ENCODE data around the gene PIGO.

The PIGO gene

GRCh38 chr9:35054871-35055644 lies 41.3 kb downstream of the PIGO start:
- TF ChIP-seq CTCF (IDR thresholded peaks at IDR 0.05; ENCODE audit: low read length) (no peak), EZH2 (IDR thresholded peaks at IDR 0.05; ENCODE audit: borderline replicate concordance, low read length) (no peak)
- Histone ChIP-seq H3K9me3 (ENCODE audit: low read length) (no peaks in the 10 kb centered on the region), H3K4me2 (ENCODE audit: low read length) (no peak overlapping the region), H3K27ac (ENCODE audit: low read depth, low read length, poor library complexity, severe bottlenecking) (no peak overlapping the region), H3K36me3 (ENCODE audit: insufficient read depth, low read length) (peaks cover 74% of the 10 kb centered on the region), H4K20me1 (ENCODE audit: insufficient read depth, low read length) (peaks cover 2% of the 10 kb centered on the region; the same call in 1 of the 2 replicates), H3K4me3 (ENCODE audit: low read depth, low read length, poor library complexity, severe bottlenecking) (no peak overlapping the region), H3K27me3 (ENCODE audit: insufficient read depth, low read length) (no peaks in the 10 kb centered on the region), H3K79me2 (ENCODE audit: insufficient read depth, low read length) (no peaks in the 10 kb centered on the region), H3K9me2 (ENCODE audit: low read depth, low read length) (no peaks in the 10 kb centered on the region), H3F3A (ENCODE audit: insufficient read depth, low read length) (0 out of 2 replicates have a peak, but pooled peaks cover 3% of the 10 kb centered on the region), H3K9ac (ENCODE audit: low read length) (no peak overlapping the region), H2AFZ (ENCODE audit: low read length) (no peak overlapping the region), H3K4me1 (ENCODE audit: insufficient read depth, low read length, severe bottlenecking) (no peaks in the 10 kb centered on the region)

GRCh38 chr9:35054185-35054835 lies 42.1 kb downstream of the PIGO start:
- Histone ChIP-seq H3K36me3 (ENCODE audit: insufficient read depth, low read length) (peaks cover 66% of the 10 kb centered on the region), H3K9me3 (ENCODE audit: low read length) (no peaks in the 10 kb centered on the region), H3K27ac (ENCODE audit: low read depth, low read length, poor library complexity, severe bottlenecking) (no peak overlapping the region), H3K79me2 (ENCODE audit: insufficient read depth, low read length) (no peaks in the 10 kb centered on the region), H3F3A (ENCODE audit: insufficient read depth, low read length) (0 out of 2 replicates have a peak, but pooled peaks cover 3% of the 10 kb centered on the region), H4K20me1 (ENCODE audit: insufficient read depth, low read length) (peaks cover 2% of the 10 kb centered on the region; the same call in 1 of the 2 replicates), H3K9me2 (ENCODE audit: low read depth, low read length) (no peaks in the 10 kb centered on the region), H3K4me3 (ENCODE audit: low read depth, low read length, poor library complexity, severe bottlenecking) (no peak overlapping the region), H3K9ac (ENCODE audit: low read length) (no peak overlapping the region), H3K4me1 (ENCODE audit: insufficient read depth, low read length, severe bottlenecking) (no peaks in the 10 kb centered on the region), H2AFZ (ENCODE audit: low read length) (no peak overlapping the region), H3K27me3 (ENCODE audit: insufficient read depth, low read length) (no peaks in the 10 kb centered on the region), H3K4me2 (ENCODE audit: low read length) (no peak overlapping the region)
- TF ChIP-seq CTCF (IDR thresholded peaks at IDR 0.05; ENCODE audit: low read length) (no peak), EZH2 (IDR thresholded peaks at IDR 0.05; ENCODE audit: borderline replicate concordance, low read length) (no peak)

GRCh38 chr9:35051069-35051967 lies 45.1 kb downstream of the PIGO start:
- TF ChIP-seq CTCF (IDR thresholded peaks at IDR 0.05; ENCODE audit: low read length), result peak; percentile 69
- TF ChIP-seq EZH2 (IDR thresholded peaks at IDR 0.05; ENCODE audit: borderline replicate concordance, low read length), result no peak
- no peak overlapping the region for H3K4me2 ChIP-seq (ENCODE audit: low read length)
- peaks cover 2% of the 10 kb centered on the region; the same call in 1 of the 2 replicates for H4K20me1 ChIP-seq (ENCODE audit: insufficient read depth, low read length)
- no peaks in the 10 kb centered on the region for H3K4me1 ChIP-seq (ENCODE audit: insufficient read depth, low read length, severe bottlenecking)
- H3F3A ChIP-seq (ENCODE audit: insufficient read depth, low read length), result no peaks in the 10 kb centered on the region
- H3K9me2 ChIP-seq (ENCODE audit: low read depth, low read length), result no peaks in the 10 kb centered on the region
- H3K79me2 ChIP-seq (ENCODE audit: insufficient read depth, low read length), result no peaks in the 10 kb centered on the region
- peaks cover 41% of the 10 kb centered on the region for H3K36me3 ChIP-seq (ENCODE audit: insufficient read depth, low read length)
- H3K27me3 ChIP-seq (ENCODE audit: insufficient read depth, low read length), result no peaks in the 10 kb centered on the region
- no peak overlapping the region for H3K27ac ChIP-seq (ENCODE audit: low read depth, low read length, poor library complexity, severe bottlenecking)
- H2AFZ ChIP-seq (ENCODE audit: low read length), result no peak overlapping the region
- H3K9me3 ChIP-seq (ENCODE audit: low read length), result no peaks in the 10 kb centered on the region
- H3K9ac ChIP-seq (ENCODE audit: low read length), result no peak overlapping the region
- no peak overlapping the region for H3K4me3 ChIP-seq (ENCODE audit: low read depth, low read length, poor library complexity, severe bottlenecking)

All from OCI-LY1 (cell line).